Measurements from ENCODE around the gene CYP26A1. TPM values are rescaled to one million over a fixed set of nuclear protein-coding genes. Genes with fewer than 3 reads are reported as not detected.

Gene CYP26A1
- total RNA-seq, 1 donor from 2014 or later: 0.64 TPM

DNA sequence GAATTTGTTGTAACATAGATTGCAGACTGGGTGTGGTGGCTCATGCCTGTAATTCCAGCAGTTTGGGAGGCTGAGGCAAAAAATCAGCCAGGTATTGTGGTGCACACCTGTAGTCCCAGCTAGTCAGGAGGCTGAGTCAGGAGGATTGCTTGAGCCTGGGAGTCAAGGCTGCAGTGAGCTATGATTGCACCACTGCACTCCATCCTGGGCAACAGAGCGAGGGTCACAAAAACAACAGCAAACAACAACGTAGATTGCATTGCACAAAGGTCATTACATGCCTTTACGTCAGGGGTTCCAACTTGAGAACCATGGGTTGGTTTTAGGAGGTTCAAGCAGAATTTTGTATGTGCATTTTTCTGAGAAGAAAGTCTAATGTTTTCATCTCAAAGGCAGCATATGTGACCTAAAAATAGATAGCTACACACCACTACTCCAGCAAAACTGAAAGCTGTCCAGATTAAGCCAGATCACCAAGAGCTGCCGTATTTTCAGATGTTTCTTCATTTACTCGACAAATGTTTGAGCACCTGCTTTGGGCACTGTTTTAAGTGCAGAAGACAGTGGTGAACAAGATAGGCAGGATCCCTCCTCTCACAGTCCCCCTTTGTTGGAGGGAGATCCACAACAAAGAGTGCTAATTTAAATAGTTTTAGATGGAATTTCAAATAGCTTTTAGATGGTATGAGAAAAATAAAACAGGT, 41.4 kb upstream of the CYP26A1 start:
- H3K4me3 Mint-ChIP-seq (ENCODE audit: unreplicated experiment): no peak overlapping the region
- TF ChIP-seq, protein P1, sequence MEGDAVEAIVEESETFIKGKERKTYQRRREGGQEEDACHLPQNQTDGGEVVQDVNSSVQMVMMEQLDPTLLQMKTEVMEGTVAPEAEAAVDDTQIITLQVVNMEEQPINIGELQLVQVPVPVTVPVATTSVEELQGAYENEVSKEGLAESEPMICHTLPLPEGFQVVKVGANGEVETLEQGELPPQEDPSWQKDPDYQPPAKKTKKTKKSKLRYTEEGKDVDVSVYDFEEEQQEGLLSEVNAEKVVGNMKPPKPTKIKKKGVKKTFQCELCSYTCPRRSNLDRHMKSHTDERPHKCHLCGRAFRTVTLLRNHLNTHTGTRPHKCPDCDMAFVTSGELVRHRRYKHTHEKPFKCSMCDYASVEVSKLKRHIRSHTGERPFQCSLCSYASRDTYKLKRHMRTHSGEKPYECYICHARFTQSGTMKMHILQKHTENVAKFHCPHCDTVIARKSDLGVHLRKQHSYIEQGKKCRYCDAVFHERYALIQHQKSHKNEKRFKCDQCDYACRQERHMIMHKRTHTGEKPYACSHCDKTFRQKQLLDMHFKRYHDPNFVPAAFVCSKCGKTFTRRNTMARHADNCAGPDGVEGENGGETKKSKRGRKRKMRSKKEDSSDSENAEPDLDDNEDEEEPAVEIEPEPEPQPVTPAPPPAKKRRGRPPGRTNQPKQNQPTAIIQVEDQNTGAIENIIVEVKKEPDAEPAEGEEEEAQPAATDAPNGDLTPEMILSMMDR (IDR thresholded peaks at IDR 0.05; ENCODE audit: unreplicated experiment): no peak
- DNase-seq (ENCODE audit: low spot score): no peak
- H3K27me3 Mint-ChIP-seq (ENCODE audit: unreplicated experiment): no peaks in the 10 kb centered on the region
- H3K9me3 Mint-ChIP-seq (ENCODE audit: unreplicated experiment): no peaks in the 10 kb centered on the region
- H3K36me3 Mint-ChIP-seq (ENCODE audit: low read depth, unreplicated experiment): peaks cover 7% of the 10 kb centered on the region
- H3K4me1 Mint-ChIP-seq (ENCODE audit: unreplicated experiment): peaks cover 4% of the 10 kb centered on the region
- no peak overlapping the region for H3K27ac Mint-ChIP-seq (ENCODE audit: unreplicated experiment)

- DNase-seq (ENCODE audit: low spot score): no peak
- Mint-ChIP-seq H3K9me3 (ENCODE audit: unreplicated experiment) (no peaks in the 10 kb centered on the region), H3K27ac (ENCODE audit: unreplicated experiment) (no peak overlapping the region), H3K27me3 (ENCODE audit: unreplicated experiment) (no peaks in the 10 kb centered on the region), H3K4me1 (ENCODE audit: unreplicated experiment) (peaks cover 4% of the 10 kb centered on the region), H3K4me3 (ENCODE audit: unreplicated experiment) (no peak overlapping the region), H3K36me3 (ENCODE audit: low read depth, unreplicated experiment) (peaks cover 1% of the 10 kb centered on the region)
- TF ChIP-seq, protein P1 (IDR thresholded peaks at IDR 0.05; ENCODE audit: unreplicated experiment): no peak
Measured at GRCh38 chr10:93032809-93033137, 40.9 kb upstream of the CYP26A1 start.

- no peaks in the 10 kb centered on the region for H3K36me3 Mint-ChIP-seq (ENCODE audit: low read depth, unreplicated experiment)
- H3K27ac Mint-ChIP-seq (ENCODE audit: unreplicated experiment): no peak overlapping the region
- H3K4me3 Mint-ChIP-seq (ENCODE audit: unreplicated experiment): no peak overlapping the region
- no peaks in the 10 kb centered on the region for H3K9me3 Mint-ChIP-seq (ENCODE audit: unreplicated experiment)
- TF ChIP-seq, protein P1 (IDR thresholded peaks at IDR 0.05; ENCODE audit: unreplicated experiment): no peak
- H3K4me1 Mint-ChIP-seq (ENCODE audit: unreplicated experiment): peaks cover 4% of the 10 kb centered on the region
- DNase-seq (ENCODE audit: low spot score): no peak
- no peaks in the 10 kb centered on the region for H3K27me3 Mint-ChIP-seq (ENCODE audit: unreplicated experiment)
Measured at GRCh38 chr10:93034426-93034825, 39.3 kb upstream of the CYP26A1 start.

DNA sequence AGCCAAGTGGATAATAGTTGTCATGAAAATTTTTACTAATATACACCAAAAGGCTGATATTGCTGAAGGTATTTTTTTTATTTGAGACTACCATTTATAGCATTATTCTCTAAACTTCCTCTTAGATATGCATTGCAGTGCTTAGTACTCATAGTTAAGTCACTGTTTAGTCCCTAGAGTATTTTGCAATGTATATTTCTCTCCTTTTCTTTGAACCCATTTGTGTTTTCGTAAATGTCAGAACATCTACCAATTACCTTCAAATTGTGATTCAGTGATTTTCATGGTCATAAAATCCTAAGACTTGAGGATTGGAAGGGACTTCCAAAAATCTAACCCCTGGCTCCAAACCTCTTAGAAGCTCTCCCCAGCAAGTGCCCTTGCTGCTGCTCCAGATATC, 34.6 kb upstream of the CYP26A1 start:
- peaks cover 10% of the 10 kb centered on the region for H3K4me1 Mint-ChIP-seq (ENCODE audit: unreplicated experiment)
- TF ChIP-seq, protein P1 (IDR thresholded peaks at IDR 0.05; ENCODE audit: unreplicated experiment): no peak
- no peak overlapping the region for H3K27ac Mint-ChIP-seq (ENCODE audit: unreplicated experiment)
- H3K9me3 Mint-ChIP-seq (ENCODE audit: unreplicated experiment): no peaks in the 10 kb centered on the region
- no peak overlapping the region for H3K4me3 Mint-ChIP-seq (ENCODE audit: unreplicated experiment)
- H3K27me3 Mint-ChIP-seq (ENCODE audit: unreplicated experiment): peaks cover 2% of the 10 kb centered on the region
- peaks cover 4% of the 10 kb centered on the region for H3K36me3 Mint-ChIP-seq (ENCODE audit: low read depth, unreplicated experiment)
- no peak for DNase-seq (ENCODE audit: low spot score)

- no peak overlapping the region for H3K27ac Mint-ChIP-seq (ENCODE audit: unreplicated experiment)
- no peak for DNase-seq (ENCODE audit: low spot score)
- H3K9me3 Mint-ChIP-seq (ENCODE audit: unreplicated experiment): no peaks in the 10 kb centered on the region
- H3K27me3 Mint-ChIP-seq (ENCODE audit: unreplicated experiment): peaks cover 2% of the 10 kb centered on the region
- H3K36me3 Mint-ChIP-seq (ENCODE audit: low read depth, unreplicated experiment): peaks cover 4% of the 10 kb centered on the region
- TF ChIP-seq, protein P1 (IDR thresholded peaks at IDR 0.05; ENCODE audit: unreplicated experiment): no peak
- H3K4me1 Mint-ChIP-seq (ENCODE audit: unreplicated experiment): peaks cover 10% of the 10 kb centered on the region
- H3K4me3 Mint-ChIP-seq (ENCODE audit: unreplicated experiment): no peak overlapping the region
Measured at GRCh38 chr10:93039721-93040120, 34.0 kb upstream of the CYP26A1 start.
